ENCODE data around the gene BSCL2. TPM values are rescaled to one million over a fixed set of nuclear protein-coding genes. Genes with fewer than 3 reads are reported as not detected.
"Not testable (repeated sequence)": the region's sequence is repeated elsewhere in the genome, so short reads cannot be mapped to it uniquely, and the experiment has no call there.

BSCL2 gene
- total RNA-seq, 1 experiment from 2014 or later: 82.1 TPM

DNA sequence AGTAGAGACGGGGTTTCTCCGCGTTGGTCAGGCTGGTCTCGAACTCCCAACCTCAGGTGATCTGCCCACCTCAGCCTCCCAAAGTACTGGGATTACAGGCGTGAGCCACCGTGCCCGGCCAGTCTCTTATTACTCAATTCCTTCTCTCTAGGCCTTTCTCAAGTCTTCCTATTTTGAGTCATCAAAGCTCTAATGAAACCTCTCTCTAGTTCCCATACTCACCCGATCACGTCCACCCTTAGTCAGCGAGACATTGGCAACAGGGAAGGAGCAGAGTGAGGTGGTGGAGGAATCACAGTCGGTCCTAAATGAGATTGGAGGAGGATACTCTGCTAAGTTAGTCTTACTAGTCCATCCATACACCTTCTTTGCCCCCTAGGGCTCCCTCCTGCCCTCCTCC, 5.0 kb downstream of the BSCL2 start:
- H3K4me1 ChIP-seq (ENCODE audit: control insufficient read depth, insufficient read depth, low read length): peaks cover 15% of the 10 kb centered on the region
- intact Hi-C loops (cut with micrococcal nuclease; ENCODE audit: unreplicated experiment): no loop called here
- in situ Hi-C loops (cut with HindIII; ENCODE audit: low pct_unique_long_range_greater_than_20kb, low sequenced_read_pairs): no loop called here
- no peaks in the 10 kb centered on the region for H3K27me3 ChIP-seq (ENCODE audit: control insufficient read depth, insufficient read depth, low read length)
- TF ChIP-seq SIN3A (IDR thresholded peaks at IDR 0.05; ENCODE audit: borderline replicate concordance, insufficient read depth, low read depth, low read length) (no peak), TCF7L2 (IDR thresholded peaks at IDR 0.05; ENCODE audit: low read depth, low read length) (no peak), CTCF (IDR thresholded peaks at IDR 0.05) (no peak), POLR2AphosphoS5 (IDR thresholded peaks at IDR 0.05; ENCODE audit: low read depth, low read length) (no peak)
- TF ChIP-seq, protein P1, sequence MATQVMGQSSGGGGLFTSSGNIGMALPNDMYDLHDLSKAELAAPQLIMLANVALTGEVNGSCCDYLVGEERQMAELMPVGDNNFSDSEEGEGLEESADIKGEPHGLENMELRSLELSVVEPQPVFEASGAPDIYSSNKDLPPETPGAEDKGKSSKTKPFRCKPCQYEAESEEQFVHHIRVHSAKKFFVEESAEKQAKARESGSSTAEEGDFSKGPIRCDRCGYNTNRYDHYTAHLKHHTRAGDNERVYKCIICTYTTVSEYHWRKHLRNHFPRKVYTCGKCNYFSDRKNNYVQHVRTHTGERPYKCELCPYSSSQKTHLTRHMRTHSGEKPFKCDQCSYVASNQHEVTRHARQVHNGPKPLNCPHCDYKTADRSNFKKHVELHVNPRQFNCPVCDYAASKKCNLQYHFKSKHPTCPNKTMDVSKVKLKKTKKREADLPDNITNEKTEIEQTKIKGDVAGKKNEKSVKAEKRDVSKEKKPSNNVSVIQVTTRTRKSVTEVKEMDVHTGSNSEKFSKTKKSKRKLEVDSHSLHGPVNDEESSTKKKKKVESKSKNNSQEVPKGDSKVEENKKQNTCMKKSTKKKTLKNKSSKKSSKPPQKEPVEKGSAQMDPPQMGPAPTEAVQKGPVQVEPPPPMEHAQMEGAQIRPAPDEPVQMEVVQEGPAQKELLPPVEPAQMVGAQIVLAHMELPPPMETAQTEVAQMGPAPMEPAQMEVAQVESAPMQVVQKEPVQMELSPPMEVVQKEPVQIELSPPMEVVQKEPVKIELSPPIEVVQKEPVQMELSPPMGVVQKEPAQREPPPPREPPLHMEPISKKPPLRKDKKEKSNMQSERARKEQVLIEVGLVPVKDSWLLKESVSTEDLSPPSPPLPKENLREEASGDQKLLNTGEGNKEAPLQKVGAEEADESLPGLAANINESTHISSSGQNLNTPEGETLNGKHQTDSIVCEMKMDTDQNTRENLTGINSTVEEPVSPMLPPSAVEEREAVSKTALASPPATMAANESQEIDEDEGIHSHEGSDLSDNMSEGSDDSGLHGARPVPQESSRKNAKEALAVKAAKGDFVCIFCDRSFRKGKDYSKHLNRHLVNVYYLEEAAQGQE (IDR thresholded peaks at IDR 0.05; ENCODE audit: insufficient read depth in 1 of 2, low read depth in 2 of 2, low read length in 1 of 2): no peak
- H3K27ac ChIP-seq (ENCODE audit: low read length): no peak overlapping the region
- ChIA-PET CTCF (no interaction called here), POLR2A (interaction anchor here (0.5 to 1.0 kb wide), 2 partner anchors 52 to 103 kb away, joined by 3 read pairs; partner anchors contain the start of gene ZBTB3)
- H3K9me3 ChIP-seq (ENCODE audit: control insufficient read depth, insufficient read depth, low read depth, low read length): no peaks in the 10 kb centered on the region
- no peak for ATAC-seq
- DNase-seq (ENCODE audit: low read depth, low spot score): no peak
- no peak overlapping the region for H3K4me3 ChIP-seq (ENCODE audit: low read depth in 2 of 2, low read length in 2 of 2)
- BruUV-seq (replicated peaks): no TSS peak
- H3K36me3 ChIP-seq (ENCODE audit: control insufficient read depth, insufficient read depth, low read length): no peaks in the 10 kb centered on the region; the same call in 1 of the 2 replicates

GRCh38 chr11:62694455-62695167, 12.6 kb downstream of the BSCL2 start:
- Histone ChIP-seq H3K9me3 (ENCODE audit: control insufficient read depth, insufficient read depth, low read depth, low read length) (no peaks in the 10 kb centered on the region), H3K36me3 (ENCODE audit: control insufficient read depth, insufficient read depth, low read length) (no peaks in the 10 kb centered on the region), H3K27me3 (ENCODE audit: control insufficient read depth, insufficient read depth, low read length) (no peaks in the 10 kb centered on the region), H3K4me1 (ENCODE audit: control insufficient read depth, insufficient read depth, low read length) (no peaks in the 10 kb centered on the region), H3K4me3 (ENCODE audit: low read depth in 2 of 2, low read length in 2 of 2) (no peak overlapping the region), H3K27ac (ENCODE audit: low read length) (no peak overlapping the region)
- peak; percentile 90 for TF ChIP-seq CTCF (IDR thresholded peaks at IDR 0.05)
- no peak for TF ChIP-seq POLR2AphosphoS5 (IDR thresholded peaks at IDR 0.05; ENCODE audit: low read depth, low read length)
- no peak for TF ChIP-seq SIN3A (IDR thresholded peaks at IDR 0.05; ENCODE audit: borderline replicate concordance, insufficient read depth, low read depth, low read length)
- TF ChIP-seq, protein P1 (IDR thresholded peaks at IDR 0.05; ENCODE audit: insufficient read depth in 1 of 2, low read depth in 2 of 2, low read length in 1 of 2): no peak
- no peak for TF ChIP-seq TCF7L2 (IDR thresholded peaks at IDR 0.05; ENCODE audit: low read depth, low read length)
- CTCF ChIA-PET: interaction anchor here (0.7 kb wide), 1 partner anchor 76 kb away, joined by 6 read pairs; no protein-coding TSS in a partner anchor
- POLR2A ChIA-PET: interaction anchor here (0.6 kb wide), 1 partner anchor 136 kb away, joined by 3 read pairs; no protein-coding TSS in a partner anchor
- no TSS peak for BruUV-seq (replicated peaks)
- DNase-seq (ENCODE audit: low read depth, low spot score) (peak; percentile 46), ATAC-seq (peak; percentile 85)
- in situ Hi-C loops (cut with HindIII; ENCODE audit: low pct_unique_long_range_greater_than_20kb, low sequenced_read_pairs) (no loop called here), intact Hi-C loops (cut with micrococcal nuclease; ENCODE audit: unreplicated experiment) (no loop called here)

DNA sequence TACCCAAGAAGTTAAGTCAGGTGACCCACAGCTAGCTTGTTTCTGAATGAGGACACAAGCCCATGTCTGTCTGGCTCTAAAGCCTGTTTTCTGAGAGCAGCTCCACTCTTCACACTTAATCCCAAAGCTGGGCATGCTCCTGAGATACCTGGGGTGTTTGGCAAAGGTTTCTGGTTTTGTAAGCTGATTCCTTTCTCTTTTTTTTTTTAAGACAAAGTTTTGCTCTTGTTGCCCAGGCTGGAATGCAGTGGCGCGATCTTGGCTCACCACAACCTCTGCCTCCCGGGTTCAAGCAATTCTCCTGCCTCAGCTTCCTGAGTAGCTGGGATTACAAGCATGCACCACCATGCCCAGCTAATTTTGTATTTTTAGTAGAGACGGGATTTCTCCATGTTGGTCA, 13.6 kb downstream of the BSCL2 start:
- CTCF ChIA-PET: interaction anchor here (0.7 kb wide), 1 partner anchor 16 kb away, joined by 4 read pairs; no protein-coding TSS in a partner anchor
- H3K4me1 ChIP-seq (ENCODE audit: control insufficient read depth, insufficient read depth, low read length); H3K27ac ChIP-seq (ENCODE audit: low read length); ATAC-seq; DNase-seq (ENCODE audit: low read depth, low spot score); POLR2A ChIA-PET; in situ Hi-C loops (cut with HindIII; ENCODE audit: low pct_unique_long_range_greater_than_20kb, low sequenced_read_pairs); intact Hi-C loops (cut with micrococcal nuclease; ENCODE audit: unreplicated experiment); H3K9me3 ChIP-seq (ENCODE audit: control insufficient read depth, insufficient read depth, low read depth, low read length); BruUV-seq (replicated peaks); H3K36me3 ChIP-seq (ENCODE audit: control insufficient read depth, insufficient read depth, low read length); H3K4me3 ChIP-seq (ENCODE audit: low read depth in 2 of 2, low read length in 2 of 2); H3K27me3 ChIP-seq (ENCODE audit: control insufficient read depth, insufficient read depth, low read length): not testable (repeated sequence)

Data from Panc1 (cell line).